ENCODE results near the gene SCGB1C1.
"Not testable (repeated sequence)": the region's sequence is repeated elsewhere in the genome, so short reads cannot be mapped to it uniquely, and the experiment has no call there.

Gene SCGB1C1

DNA sequence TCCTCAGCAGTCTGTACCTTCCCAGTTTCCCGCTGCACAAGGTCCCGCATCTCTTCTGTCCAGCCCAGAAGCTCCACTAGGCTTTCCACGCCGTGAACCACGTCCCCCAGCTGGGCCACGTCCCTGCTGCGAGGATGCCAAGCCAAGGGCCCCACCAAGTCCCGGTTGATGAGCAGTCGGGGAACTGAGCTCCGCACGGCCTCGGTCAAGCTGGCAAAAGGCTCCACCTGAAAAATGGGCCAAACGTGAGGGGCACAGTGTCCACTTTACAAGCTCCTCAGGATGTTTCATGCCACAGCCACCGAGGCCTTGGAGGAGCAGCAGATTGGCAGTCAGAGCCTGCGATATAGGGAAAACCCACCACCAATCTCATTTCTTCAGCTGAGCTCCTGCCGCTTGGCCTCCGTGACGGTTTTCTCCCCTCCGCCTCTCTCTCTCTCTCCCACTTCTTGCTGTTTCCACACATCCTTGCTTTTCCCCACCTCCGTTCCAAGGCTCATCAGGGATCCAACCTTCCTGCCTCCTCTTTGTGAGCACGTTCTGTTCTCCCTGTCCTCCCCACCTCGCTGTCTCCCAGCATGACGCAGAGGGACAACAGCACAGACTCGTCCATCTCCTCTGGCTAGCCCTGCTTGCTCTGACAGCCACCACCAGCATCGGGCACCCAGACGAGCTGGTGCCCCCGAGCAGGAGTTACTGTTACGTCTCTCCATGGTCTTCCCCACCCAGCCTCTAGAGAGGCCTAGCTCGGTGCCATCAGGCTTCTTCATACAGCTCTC is 26.1 kb downstream of the SCGB1C1 start:
- no peak for DNase-seq (ENCODE audit: low spot score)

GRCh38 chr11:220641-221215 is 27.9 kb downstream of the SCGB1C1 start:
- DNase-seq (ENCODE audit: low spot score) = not testable (repeated sequence)

DNA sequence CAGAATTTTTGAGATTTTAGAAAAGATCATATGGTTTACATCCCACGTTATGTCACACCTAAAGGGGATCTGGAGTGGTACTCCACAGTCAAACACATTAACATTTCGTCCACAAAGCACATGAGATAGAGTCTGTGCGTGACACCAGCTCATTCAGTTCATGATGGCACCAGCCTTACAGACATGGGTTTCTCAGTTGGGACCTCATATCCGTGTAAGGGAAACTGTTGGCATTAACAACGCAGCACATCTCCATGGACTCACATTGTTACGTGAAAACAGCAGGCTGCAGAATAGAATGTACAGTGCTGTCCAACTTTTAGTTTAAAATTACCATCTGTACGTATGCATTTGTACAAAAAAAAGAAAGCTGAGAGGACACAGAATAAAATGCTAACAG is 28.7 kb downstream of the SCGB1C1 start:
- no peak for DNase-seq (ENCODE audit: low spot score)

DNA sequence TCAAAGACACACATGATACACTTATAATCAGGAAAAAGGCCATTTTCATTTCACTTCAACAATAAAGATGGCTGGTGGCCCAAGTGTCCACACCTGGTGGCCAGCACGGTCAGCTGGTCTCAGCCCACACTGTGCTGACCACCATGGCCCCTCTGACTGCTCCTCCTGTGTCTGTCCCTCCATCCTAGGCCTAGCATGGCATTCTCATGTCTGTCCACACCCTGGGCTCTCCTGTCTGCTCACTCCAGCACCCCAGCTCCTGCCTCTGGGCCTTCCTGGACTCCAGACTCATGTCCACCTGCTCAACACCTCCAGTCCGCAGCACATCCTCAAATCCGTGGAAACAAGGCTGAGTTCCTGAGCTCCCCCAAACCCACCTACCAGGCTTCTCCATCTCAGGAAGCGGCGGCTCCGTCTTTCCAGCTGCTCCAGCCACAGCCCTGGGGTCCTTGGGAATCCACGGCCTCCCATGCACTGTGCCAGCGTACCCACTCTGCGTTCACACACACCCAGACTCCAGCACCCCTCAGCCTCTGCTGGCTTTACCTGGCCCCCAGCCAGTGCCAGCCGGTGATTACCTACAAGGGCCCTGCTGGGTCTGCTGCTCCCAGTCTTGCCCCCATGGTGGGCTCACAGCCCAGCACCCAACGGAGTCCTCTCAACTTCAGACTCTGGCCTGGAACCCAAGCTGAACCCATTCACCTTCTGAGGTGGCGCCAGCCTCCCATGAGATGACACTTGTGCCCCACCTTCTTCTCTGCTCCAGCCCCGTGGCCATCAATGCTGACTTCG is 29.3 kb downstream of the SCGB1C1 start:
- DNase-seq (ENCODE audit: low spot score) = no peak

DNA sequence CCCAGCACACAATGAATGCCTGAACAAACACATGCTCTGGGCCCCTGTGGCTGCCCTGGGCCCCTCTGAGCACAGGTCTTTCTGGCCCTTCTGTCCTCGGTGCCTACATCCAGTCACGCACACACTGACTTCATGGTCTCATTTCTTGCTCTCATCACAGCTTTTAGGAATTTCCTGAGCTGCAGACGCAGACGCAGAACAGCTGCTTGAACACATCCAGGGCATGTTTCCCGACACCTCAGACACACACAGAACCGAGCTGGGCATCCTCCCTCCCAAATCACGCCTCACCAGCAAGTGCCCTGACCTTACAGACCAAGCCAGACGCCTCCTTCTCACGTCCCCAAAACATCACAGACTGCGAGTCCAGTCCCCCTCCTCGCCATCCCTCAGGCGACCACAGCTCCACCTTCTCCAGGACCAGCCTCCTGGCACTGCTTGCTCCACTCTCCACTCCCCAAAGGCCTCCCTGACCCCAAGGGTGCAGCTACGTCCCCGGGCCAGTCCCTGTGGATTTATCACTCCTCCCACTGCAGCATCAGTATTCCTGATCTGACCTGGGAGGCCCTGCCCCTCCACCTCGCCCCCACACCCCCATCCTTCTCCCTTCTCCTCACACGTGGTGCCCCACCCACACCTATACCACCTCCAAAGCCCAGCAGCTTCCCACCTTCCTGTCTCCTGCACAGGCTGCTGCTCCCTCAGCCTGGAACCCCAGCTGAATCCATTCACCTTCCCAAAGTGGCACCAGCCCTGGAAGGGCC is 30.3 kb downstream of the SCGB1C1 start:
- no peak for DNase-seq (ENCODE audit: low spot score)

DNA sequence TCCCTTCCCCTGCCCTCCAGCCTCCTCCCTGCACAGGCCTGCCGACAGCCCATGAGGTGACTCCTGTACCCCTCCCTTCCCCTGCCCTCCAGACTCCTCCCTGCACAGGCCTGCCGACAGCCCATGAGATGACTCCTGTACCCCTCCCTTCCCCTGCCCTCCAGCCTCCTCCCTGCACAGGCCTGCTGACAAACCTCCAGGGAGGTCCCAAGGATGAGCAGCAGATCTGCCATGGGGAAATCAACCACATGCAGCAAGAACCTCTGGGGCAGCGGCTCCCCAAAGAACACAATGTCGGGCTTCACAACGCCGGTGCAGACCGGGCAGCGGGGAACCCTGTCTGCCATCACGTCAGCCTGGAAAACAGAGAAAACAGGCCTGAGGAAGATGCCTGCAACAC is 31.0 kb downstream of the SCGB1C1 start:
- no peak for DNase-seq (ENCODE audit: low spot score)

GRCh38 chr11:224424-224823 is 31.5 kb downstream of the SCGB1C1 start:
- DNase-seq (ENCODE audit: low spot score) = no peak

DNA sequence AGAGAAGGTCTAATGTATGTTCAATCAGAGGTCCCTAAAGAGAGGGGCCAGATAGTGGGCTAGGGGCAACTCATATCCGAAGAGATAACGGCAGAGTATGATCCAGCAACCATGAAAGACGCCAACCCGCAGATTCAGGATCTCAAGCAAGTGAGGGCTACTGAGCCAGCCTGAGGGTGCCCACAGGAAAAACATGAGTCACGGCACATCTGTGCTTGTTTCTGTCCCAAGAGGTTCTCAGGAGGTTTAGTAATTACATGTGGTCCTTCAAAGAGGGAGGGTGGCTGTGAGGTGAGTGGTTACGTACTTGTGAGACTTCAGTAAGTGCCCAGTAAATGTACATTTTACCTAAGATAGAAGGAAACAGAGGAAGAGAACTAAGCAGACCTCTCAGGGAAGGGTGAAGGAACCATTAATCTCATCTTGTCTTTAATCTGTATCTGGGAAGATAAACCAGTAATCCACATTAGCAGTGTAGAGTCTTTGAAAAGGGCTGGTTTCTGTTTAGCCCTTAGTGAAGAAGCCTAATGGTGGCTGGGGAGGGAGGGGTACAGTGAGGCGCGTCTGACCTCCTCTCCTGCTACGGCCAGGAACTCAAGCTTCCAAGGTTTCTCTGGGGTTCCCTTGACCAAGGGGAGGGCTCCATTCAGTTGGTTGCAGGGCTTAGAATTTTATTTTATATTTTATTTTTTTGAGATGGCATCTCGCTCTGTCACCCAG is 33.0 kb downstream of the SCGB1C1 start:
- DNase-seq (ENCODE audit: low spot score) = no peak

DNA sequence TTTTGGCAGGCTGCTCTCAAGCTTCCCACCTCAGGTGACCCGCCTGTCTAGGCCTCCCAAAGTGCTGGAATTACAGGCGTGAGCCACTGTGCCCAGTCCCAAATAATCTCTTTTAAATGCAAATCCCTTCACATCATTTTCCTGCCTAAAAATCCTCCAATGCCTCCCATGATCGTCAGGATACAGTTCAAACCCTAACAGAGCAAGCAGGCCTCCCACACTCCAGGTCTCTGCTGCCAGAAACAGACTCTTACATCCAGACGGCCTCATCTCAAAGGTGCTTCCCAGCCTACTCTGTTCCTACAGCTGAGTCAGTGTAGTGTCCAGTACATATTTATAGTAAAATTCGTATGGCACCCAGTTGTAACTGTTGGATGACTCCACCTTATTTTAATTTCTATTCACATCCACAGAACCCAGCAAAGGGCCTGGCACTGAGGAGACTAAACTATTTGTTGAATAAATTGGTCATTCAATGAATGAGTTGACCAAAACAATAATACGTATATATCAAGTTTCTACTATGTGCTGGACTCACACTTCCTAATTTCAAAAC is 35.0 kb downstream of the SCGB1C1 start:
- DNase-seq (ENCODE audit: low spot score) = no peak

DNA sequence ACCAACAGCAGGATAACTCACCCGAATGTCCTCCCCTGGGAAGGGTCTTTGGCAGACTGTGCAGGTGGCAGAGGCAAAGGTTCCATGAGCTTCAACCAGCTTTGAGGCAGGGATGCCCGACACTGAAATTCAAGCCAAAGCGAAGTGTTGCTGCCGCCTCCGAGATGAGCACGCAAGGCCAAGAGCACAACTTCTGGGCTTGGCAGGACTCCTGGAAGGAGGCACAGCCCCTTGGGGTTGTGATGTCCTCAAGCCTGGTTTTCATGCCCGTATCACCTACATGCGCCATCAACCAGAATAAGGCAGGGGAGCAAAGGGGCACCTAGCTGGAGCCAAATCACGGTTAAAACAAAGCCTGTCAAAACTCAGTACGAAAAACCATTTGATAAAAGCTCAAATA is 37.6 kb downstream of the SCGB1C1 start:
- no peak for DNase-seq (ENCODE audit: low spot score)

DNA sequence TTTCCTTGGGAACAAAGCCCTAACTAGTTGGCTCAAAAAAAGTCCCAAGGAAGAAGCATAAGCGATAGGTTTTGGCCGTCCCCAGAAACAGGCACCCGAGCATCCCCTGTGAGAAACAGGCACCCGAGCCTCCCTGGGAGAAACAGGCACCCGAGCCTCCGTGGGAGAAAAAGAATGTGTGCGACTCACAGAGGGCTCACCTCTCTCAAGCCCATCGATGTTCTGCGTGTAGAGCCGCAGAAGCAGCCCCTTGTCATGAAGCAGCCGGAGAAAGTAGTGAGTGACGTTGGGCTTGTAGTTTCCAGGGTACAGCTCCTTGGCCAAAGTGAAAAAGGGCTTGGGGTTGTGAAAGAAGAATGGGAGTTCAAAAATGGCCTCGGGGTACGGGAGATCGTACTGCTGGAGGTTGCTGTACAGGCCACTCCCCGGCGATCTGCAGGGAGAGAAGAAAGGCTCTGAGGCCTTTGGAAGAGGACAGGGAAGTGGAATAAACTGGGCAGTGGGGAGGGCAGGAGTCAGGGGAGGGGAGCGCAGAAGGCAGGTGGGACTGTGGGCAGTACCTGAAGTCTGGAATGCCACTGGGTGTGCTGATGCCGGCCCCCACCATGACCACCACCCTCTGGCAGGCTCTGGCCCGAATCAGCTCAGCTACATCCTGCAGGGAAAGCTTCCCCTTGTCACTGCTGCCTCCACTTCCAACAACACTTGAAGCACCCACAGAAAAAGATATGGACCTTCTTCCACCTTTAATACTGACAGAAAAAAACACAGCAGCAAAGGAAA is 40.1 kb downstream of the SCGB1C1 start:
- no peak for DNase-seq (ENCODE audit: low spot score)

- no peak for DNase-seq (ENCODE audit: low spot score)
Measured at GRCh38 chr11:235180-235579, 42.3 kb downstream of the SCGB1C1 start.

GRCh38 chr11:235609-235996 is 42.7 kb downstream of the SCGB1C1 start:
- no peak for DNase-seq (ENCODE audit: low spot score)

- DNase-seq (ENCODE audit: low spot score) = peak; percentile 98
Measured at GRCh38 chr11:235997-236773, 43.3 kb downstream of the SCGB1C1 start, which contains the start of gene SIRT3. SIRT3 (minus strand) TSS chr11:236342; CDS start chr11:236328, 14 bp downstream.

- peak; percentile 96 for DNase-seq (ENCODE audit: low spot score)
Measured at GRCh38 chr11:236774-237767, 44.2 kb downstream of the SCGB1C1 start, which contains the start of gene PSMD13. PSMD13 (plus strand) TSS chr11:236976; CDS start chr11:237050, 74 bp downstream.

DNA sequence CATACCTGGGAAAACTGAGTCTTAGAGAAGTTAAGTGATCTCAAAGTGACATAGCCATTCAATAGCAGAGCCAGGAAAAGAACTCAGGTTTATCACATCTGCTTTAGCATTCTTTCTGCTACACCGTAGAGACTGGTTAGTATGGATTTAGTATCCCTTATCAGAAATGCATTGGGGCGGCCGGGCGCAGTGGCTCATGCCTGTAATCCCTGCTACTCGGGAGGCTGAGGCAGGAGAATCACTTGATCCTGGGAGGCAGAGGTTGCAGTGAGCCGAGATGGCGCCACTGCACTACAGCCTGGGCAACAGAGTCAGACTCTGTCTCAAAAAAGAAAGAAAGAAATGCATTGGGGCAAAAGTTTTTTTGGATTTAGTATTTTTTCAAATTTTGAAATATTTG is 45.5 kb downstream of the SCGB1C1 start:
- DNase-seq (ENCODE audit: low spot score) = not testable (repeated sequence)

DNA sequence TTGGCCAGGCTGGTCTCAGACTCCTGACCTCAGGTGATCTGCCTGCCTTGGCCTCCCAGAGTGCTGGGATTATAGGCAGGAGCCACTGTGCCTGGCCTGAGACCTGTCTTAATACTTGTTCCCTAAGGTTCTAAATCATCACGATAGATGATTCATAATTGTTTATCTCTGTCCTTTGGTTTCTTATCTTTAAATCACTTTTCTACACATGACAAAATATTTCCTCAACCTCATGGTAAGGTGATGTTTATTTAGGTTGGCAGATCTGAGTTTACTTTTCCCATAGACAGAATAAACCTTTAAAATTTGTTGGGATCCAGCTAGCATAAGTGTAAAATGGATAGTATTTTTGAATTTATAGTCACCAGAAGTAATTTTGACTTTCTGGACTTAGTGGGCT is 47.4 kb downstream of the SCGB1C1 start:
- DNase-seq (ENCODE audit: low spot score) = no peak

DNA sequence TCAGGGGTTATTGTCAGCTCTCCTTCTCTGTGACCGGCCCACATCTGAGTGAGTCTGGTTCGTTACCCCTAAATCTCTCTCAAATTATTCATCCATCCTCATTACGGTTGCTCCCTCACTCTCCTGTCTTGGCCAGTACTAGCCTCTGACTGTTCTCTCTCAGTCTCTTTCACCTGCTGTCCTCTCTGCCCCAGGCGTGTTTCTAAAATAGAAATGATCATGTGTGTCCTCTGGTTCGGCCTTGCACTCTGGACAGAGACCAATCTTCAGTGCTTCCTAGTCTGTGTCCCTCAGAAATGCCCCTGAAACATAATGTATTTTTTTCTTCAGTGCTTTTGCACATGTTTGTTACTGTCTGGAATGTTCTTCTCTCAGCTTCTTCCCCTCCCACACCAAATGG is 48.8 kb downstream of the SCGB1C1 start:
- DNase-seq (ENCODE audit: low spot score) = no peak
